OCI-LY7 (cell line): ENCODE measurements around the gene C2CD3. TPM values are rescaled to one million over a fixed set of nuclear protein-coding genes. Genes with fewer than 3 reads are reported as not detected.

Experiments used
- BruUV-seq: library from RNA; stranded (reverse); fragments of 400-500 nt; replicated peaks from 2 replicates; lab custom pipeline; 2021; lab: Mats Ljungman, UMichigan
- CTCF ChIA-PET: fragments of 300-600 bp; sonication (Branson Sonifier 250); formaldehyde crosslinking; loops from one replicate; lab custom pipeline; 2022; ENCODE audit warnings: antibody characterized with exemption; ENCODE audit not compliant: unreplicated experiment; lab: Charles Lee
- POLR2A ChIA-PET: fragments of 300-600 bp; sonication (Branson Sonifier 250); formaldehyde crosslinking; loops from one replicate; lab custom pipeline; 2022; ENCODE audit warnings: antibody characterized with exemption; lab: Charles Lee
- DNase-seq: peaks from one replicate; pipeline ENCODE4 v3.0.0-alpha.2; 2015; ENCODE audit warnings: low spot score
- H2AFZ ChIP-seq: fragments of 200-600 bp; sonication (generic), shearing (Covaris generic); 2 replicates; pipeline ENCODE4 v1.6.1; 2014; ENCODE audit warnings: mild to moderate bottlenecking, antibody characterized with exemption, low read length, moderate library complexity
- H3K27ac ChIP-seq: fragments of 200-600 bp; sonication (generic); 2 replicates; pipeline ENCODE4 v1.5.1; 2014; ENCODE audit warnings: mixed run types, low read depth, mild to moderate bottlenecking, moderate library complexity, low read length, inconsistent platforms; ENCODE audit not compliant: poor library complexity, severe bottlenecking
- H3K36me3 ChIP-seq: fragments of 200-600 bp; sonication (generic); 2 replicates; pipeline ENCODE4 v1.6.1; 2014; ENCODE audit warnings: mild to moderate bottlenecking, antibody characterized with exemption, low read length, moderate library complexity, mixed read lengths; ENCODE audit not compliant: insufficient read depth
- H3K4me1 ChIP-seq: fragments of 200-600 bp; sonication (generic); 2 replicates; pipeline ENCODE4 v1.5.1; 2014; ENCODE audit warnings: mild to moderate bottlenecking, low read length; ENCODE audit not compliant: insufficient read depth, poor library complexity, severe bottlenecking
- H3K4me2 ChIP-seq: fragments of 200-600 bp; sonication (generic); 2 replicates; pipeline ENCODE4 v1.6.1; 2014; ENCODE audit warnings: mild to moderate bottlenecking, low read length
- H3K4me3 ChIP-seq: fragments of 200-600 bp; sonication (generic); 2 replicates; pipeline ENCODE4 v1.5.1; 2014; ENCODE audit warnings: mild to moderate bottlenecking, low read depth, low read length; ENCODE audit not compliant: poor library complexity, severe bottlenecking
- H3K79me2 ChIP-seq: fragments of 200-600 bp; sonication (generic); 2 replicates; pipeline ENCODE4 v1.6.1; 2016; ENCODE audit warnings: low read depth, mild to moderate bottlenecking, low read length, moderate library complexity, mixed read lengths; ENCODE audit not compliant: insufficient read depth
- H3K9me2 ChIP-seq: fragments of 200-600 bp; sonication (generic); 2 replicates; pipeline ENCODE4 v1.6.1; 2016; ENCODE audit warnings: mild to moderate bottlenecking, low read length, mixed read lengths; ENCODE audit not compliant: insufficient read depth
- H3K9me3 ChIP-seq: fragments of 200-600 bp; sonication (generic); 2 replicates; pipeline ENCODE4 v1.6.1; 2014; ENCODE audit warnings: mild to moderate bottlenecking, mixed run types, low read length, mixed read lengths
- H4K20me1 ChIP-seq: fragments of 200-600 bp; sonication (generic); 2 replicates; pipeline ENCODE4 v1.6.1; 2014; ENCODE audit warnings: mild to moderate bottlenecking, antibody characterized with exemption, low read length, moderate library complexity, mixed read lengths; ENCODE audit not compliant: insufficient read depth
- EZH2phosphoT487 ChIP-seq: fragments of 200-600 bp; sonication (generic); IDR thresholded peaks from 2 replicates; pipeline ENCODE4 v1.6.1; 2018; ENCODE audit warnings: low read depth, borderline replicate concordance, mild to moderate bottlenecking, mixed run types, antibody characterized with exemption, low read length, moderate library complexity, mixed read lengths
- intact Hi-C: fragments of 100-400 bp; cut with micrococcal nuclease; formaldehyde crosslinking; loops from one replicate; pipeline ENCODE4 v1.10.0; 2022; ENCODE audit not compliant: unreplicated experiment
- total RNA-seq, 2 experiments: library from RNA; depleted of rRNA in 1 of 2; stranded (reverse); fragments of >200 nt in 1 of 2; shearing (Covaris generic) in 1 of 2; gene quantifications; 2 replicates each; pipeline ENCODE4 v1.2.3, GENCODE V29; 2014 to 2022
- TF ChIP-seq, protein P1 (sequence below): fragments of 200-600 bp; sonication (generic); conservative IDR thresholded peaks from 2 replicates; pipeline ENCODE4 v1.5.1; 2014; ENCODE audit warnings: mild to moderate bottlenecking, antibody characterized with exemption, low read length, moderate library complexity, mixed read lengths

C2CD3 gene
- total RNA-seq, 2 experiments from 2014 or later = 29.2 to 32.1 TPM

DNA sequence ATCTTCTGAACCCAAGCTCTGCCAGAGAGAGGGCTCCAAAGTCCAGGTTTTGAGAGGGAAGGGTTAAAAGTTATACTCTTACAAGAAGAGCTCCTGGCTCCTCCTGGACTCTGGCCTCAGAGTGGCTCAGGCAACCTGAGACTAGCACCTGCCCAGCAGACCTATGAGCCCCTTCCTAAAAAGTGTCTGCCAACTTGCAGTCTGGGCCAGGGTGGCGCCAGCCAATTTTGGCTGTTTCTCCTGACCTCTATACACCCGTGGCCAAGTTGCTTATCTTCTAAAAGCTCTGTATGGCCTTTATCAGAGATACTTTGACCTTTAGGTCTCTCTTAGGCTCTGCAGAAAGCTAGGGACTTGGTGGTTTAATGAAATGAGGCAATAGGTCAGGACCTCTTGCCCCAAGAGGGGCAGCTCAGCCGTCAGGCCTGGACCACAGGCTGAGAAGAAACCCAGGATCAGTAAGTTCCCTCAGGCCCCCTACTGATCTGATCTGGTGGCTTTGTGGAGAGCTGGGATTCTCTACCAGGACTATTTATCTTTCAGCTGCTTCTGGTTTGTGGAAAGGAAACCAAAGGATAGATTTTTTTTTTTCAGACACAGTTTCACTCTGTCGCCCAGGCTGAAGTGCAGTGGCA is 151.6 kb downstream of the C2CD3 start:
- ChIA-PET CTCF (no interaction called here), POLR2A (interaction anchor here (0.6 kb wide), 1 partner anchor 1731 kb away, joined by 3 read pairs; no protein-coding TSS in a partner anchor)
- Histone ChIP-seq H3K9me3 (no peaks in the 10 kb centered on the region), H4K20me1 (no peaks in the 10 kb centered on the region), H3K36me3 (no peaks in the 10 kb centered on the region), H2AFZ (no peak overlapping the region), H3K4me2 (no peak overlapping the region), H3K4me3 (no peak overlapping the region), H3K4me1 (peaks cover 23% of the 10 kb centered on the region), H3K9me2 (no peaks in the 10 kb centered on the region), H3K79me2 (no peaks in the 10 kb centered on the region), H3K27ac (no peak overlapping the region)
- no peak for DNase-seq
- intact Hi-C loops = no loop called here
- BruUV-seq = no TSS peak
- no peak for TF ChIP-seq EZH2phosphoT487
- TF ChIP-seq, protein P1, sequence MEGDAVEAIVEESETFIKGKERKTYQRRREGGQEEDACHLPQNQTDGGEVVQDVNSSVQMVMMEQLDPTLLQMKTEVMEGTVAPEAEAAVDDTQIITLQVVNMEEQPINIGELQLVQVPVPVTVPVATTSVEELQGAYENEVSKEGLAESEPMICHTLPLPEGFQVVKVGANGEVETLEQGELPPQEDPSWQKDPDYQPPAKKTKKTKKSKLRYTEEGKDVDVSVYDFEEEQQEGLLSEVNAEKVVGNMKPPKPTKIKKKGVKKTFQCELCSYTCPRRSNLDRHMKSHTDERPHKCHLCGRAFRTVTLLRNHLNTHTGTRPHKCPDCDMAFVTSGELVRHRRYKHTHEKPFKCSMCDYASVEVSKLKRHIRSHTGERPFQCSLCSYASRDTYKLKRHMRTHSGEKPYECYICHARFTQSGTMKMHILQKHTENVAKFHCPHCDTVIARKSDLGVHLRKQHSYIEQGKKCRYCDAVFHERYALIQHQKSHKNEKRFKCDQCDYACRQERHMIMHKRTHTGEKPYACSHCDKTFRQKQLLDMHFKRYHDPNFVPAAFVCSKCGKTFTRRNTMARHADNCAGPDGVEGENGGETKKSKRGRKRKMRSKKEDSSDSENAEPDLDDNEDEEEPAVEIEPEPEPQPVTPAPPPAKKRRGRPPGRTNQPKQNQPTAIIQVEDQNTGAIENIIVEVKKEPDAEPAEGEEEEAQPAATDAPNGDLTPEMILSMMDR = no peak

DNA sequence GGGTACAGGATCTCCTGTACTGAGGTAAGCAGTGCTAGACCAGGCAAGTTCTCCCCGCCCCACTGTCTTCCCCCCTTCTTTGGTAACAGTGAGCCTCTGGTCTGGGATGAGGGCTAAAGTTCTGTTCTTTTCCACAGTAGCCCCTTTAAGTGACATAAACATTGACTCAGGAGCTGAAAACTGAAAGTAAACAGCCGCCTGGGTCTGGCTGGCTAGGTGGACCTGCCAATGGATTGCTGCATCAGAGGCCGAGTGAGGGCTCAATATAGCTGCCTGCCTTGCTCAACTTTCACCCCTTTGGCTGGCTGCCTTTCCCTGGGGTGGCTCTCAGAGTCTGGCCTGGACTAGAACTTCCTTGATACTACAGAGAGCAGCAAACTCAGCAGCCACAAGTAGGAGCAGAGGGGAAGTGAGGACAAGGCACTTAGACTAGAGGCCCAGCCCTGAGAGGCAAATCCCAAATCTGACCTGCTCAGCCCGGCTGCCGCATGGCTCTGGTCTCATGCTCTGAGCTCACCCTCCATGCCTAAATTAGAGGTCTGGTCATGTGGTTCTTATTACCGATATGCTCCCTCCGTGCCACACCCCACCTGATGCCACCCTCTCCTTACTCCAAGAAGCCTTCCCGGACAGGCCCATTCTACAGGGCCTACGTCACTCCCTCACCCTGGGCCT is 152.3 kb downstream of the C2CD3 start:
- BruUV-seq = no TSS peak
- no peaks in the 10 kb centered on the region for H3K9me3 ChIP-seq
- CTCF ChIA-PET = no interaction called here
- no peak for DNase-seq
- TF ChIP-seq, protein P1 = no peak
- no peak overlapping the region for H3K4me2 ChIP-seq
- no peaks in the 10 kb centered on the region for H3K36me3 ChIP-seq
- no peaks in the 10 kb centered on the region for H3K9me2 ChIP-seq
- H3K4me1 ChIP-seq = peaks cover 23% of the 10 kb centered on the region
- no peaks in the 10 kb centered on the region for H3K79me2 ChIP-seq
- intact Hi-C loops = no loop called here
- H3K4me3 ChIP-seq = no peak overlapping the region
- H2AFZ ChIP-seq = no peak overlapping the region
- H4K20me1 ChIP-seq = no peaks in the 10 kb centered on the region
- no peak overlapping the region for H3K27ac ChIP-seq
- POLR2A ChIA-PET = interaction anchor here (0.6 kb wide), 1 partner anchor 70 kb away, joined by 3 read pairs; no protein-coding TSS in a partner anchor

DNA sequence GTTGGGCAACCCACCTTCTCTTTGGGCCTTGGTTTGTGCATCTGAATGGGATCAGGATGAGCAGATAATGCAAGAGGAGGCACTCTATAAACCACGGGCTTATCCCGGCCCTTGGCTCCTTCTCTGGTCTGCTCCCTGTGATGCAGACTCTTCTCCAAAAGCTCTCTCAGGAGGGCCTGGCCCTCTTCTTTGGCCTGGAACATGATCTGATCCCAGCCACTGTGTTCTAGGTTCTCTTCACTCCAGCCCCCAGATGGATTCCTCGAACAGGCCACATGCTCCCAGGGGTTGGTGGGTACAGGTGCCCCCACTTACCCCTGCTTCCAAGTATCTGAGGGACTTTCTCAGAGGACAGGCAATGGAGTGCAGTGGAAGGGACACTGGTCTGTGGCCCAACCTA is 153.2 kb downstream of the C2CD3 start:
- no peak for DNase-seq
- H3K79me2 ChIP-seq = no peaks in the 10 kb centered on the region
- H3K36me3 ChIP-seq = no peaks in the 10 kb centered on the region
- H3K4me2 ChIP-seq = no peak overlapping the region
- intact Hi-C loops = no loop called here
- no peaks in the 10 kb centered on the region for H3K9me3 ChIP-seq
- ChIA-PET POLR2A (no interaction called here), CTCF (no interaction called here)
- TF ChIP-seq, protein P1 = no peak
- TF ChIP-seq EZH2phosphoT487 = no peak
- no peak overlapping the region for H3K27ac ChIP-seq
- no TSS peak for BruUV-seq
- no peak overlapping the region for H3K4me3 ChIP-seq
- no peaks in the 10 kb centered on the region for H4K20me1 ChIP-seq
- H2AFZ ChIP-seq = no peak overlapping the region
- H3K4me1 ChIP-seq = peaks cover 23% of the 10 kb centered on the region
- H3K9me2 ChIP-seq = no peaks in the 10 kb centered on the region
